GDM1 (cell line): ENCODE measurements around the gene PPIG.
A peak's percentile ranks its signal among the peaks of the same experiment; 100 is the strongest.
"Not testable (repeated sequence)": the region's sequence is repeated elsewhere in the genome, so short reads cannot be mapped to it uniquely, and the experiment has no call there.

Experiments used
- DNase-seq: peaks from one replicate; lab custom pipeline; 2025; lab: John Stamatoyannopoulos, UW

Gene PPIG

GRCh38 chr2:169596546-169596945 is 12.4 kb downstream of the PPIG start:
- not testable (repeated sequence) for DNase-seq

- DNase-seq: no peak
These were observed 14.8 kb downstream of the PPIG start for GRCh38 chr2:169598982-169599381.

- DNase-seq: no peak
These were observed 15.4 kb downstream of the PPIG start for GRCh38 chr2:169599568-169599967.

DNA sequence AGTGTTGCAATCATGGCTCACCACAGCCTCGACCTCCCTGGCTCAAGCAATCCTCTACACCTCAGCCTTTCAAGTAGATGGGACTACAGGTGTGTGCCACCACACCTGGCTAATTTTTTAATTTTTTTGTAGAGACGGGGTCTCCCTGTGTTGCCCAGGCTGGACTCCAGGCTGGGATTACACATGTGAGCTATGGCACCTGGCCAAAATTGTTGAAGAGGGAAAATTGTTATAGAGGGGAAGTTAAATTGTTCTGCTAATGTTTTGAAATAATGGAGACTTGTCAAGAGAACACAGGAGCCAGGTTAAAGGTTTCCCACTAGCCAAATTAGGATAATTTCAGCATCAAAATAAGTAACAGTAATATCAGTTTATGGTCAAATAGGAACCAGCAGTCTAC is 25.1 kb downstream of the PPIG start:
- DNase-seq: no peak

GRCh38 chr2:169613876-169614275 is 29.7 kb downstream of the PPIG start:
- DNase-seq: no peak

DNA sequence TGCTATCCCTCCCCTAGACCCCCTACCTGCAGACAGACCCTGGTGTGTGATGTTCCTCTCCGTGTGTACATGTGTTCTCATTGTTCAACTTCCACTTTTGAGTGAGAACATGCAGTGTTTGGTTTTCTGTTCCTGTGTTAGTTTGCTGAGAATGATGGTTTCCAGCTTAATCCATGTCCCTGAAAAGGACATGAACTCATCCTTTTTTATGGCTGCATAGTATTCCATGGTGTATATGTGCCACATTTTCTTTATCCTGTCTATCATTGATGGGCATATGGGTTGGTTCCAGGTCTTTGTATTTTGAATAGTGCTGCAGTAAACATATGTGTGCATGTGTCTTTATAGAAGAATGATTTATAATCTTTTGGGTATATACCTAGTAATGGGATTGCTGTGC is 31.8 kb downstream of the PPIG start:
- DNase-seq: not testable (repeated sequence)

DNA sequence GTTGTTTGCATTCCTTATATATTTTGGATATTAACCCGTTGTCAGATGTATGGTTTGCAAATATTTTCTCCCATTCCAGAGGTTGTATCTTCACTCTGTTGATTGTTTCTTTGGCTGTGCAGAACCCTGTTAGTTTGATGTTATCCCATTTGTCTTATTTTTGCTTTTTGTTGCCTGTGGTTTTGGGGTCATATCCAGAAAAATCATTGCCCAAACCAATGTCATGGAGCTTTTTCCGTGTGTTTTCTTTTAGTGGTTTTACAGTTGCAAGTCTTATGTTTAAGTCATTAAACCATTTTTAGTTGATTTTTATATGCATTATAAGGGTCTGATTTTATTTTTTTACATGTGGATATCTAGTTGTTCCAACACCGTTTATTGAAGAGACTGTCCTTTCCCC is 35.8 kb downstream of the PPIG start:
- DNase-seq: no peak

DNA sequence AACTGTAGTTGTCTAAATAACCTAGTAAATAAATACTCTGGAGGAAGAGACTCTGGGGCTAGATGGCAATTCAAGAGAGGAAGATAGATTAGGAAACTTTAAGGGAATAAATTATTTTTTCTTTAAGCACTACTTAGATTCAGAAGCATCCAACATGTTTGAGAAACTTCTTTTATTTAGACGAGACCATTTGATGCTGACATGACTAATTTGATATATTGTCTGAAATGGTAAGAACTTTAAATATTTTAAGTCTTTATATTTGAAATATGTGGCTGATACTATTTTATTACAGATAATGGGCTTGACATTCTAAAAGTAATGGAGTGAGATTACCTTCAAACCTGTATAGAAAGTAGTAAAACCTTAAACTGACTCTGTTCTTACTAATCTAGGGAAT is 36.4 kb downstream of the PPIG start:
- DNase-seq: no peak

- no peak for DNase-seq
These were observed 39.1 kb downstream of the PPIG start for GRCh38 chr2:169623235-169623634.

DNA sequence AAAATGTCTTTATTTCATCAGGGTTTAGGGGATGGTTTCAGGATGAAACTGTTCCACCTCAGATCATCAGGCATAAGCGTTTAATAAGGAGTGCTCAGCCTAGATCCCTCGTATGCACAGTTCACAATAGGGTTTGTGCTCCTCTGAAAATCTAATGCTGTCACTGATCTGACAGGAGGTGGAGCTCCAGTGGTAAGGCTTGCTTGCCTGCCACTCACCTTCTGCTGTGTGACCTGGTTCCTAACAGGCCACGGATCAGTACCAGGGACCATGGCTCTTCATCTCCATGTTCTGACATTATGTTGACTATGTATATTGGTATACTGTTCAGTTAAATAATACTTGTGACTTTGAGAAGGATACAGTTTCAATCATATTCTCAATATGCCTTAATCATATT is 41.6 kb downstream of the PPIG start:
- DNase-seq: no peak

- no peak for DNase-seq
These were observed 52.4 kb downstream of the PPIG start for GRCh38 chr2:169636440-169637097.

DNA sequence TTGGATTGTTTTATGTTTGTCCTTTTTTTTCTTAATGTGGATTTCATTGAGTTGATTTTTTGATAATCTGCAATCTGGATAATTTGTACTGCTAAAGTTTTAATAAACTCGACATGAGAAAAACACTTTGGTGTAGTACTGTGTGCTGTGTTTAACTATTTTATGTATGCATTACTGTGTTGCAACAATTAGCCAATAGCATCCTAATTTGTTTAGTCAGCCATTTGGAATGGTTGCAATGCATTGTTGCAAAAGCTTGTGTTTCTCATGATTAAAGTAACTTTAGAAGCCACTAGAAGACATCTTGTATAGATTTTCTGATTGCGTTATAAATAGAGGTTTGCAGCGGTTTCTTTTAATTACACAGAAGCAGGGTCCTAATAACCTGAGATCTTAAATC is 53.5 kb downstream of the PPIG start:
- no peak for DNase-seq

DNA sequence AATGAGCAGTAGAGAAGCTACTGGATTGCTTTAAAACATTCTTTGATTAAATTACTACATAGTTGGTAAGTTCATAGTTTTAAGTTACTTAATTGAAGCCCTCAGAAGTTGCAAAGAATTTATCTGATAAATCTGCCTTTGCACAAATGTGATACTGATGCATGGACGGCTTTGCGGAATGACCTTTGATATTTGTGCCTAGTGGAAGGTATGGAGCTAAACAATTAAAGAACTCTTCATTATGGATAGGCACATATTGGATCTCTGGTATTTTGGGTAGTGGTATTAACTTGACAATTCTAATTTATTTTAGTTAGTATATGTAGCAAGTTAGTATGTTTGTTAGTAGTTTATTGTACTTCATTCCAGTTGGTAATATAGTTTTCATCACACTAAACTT is 56.0 kb downstream of the PPIG start:
- DNase-seq: no peak

- DNase-seq: no peak
These were observed 57.3 kb downstream of the PPIG start for GRCh38 chr2:169641464-169641863.

DNA sequence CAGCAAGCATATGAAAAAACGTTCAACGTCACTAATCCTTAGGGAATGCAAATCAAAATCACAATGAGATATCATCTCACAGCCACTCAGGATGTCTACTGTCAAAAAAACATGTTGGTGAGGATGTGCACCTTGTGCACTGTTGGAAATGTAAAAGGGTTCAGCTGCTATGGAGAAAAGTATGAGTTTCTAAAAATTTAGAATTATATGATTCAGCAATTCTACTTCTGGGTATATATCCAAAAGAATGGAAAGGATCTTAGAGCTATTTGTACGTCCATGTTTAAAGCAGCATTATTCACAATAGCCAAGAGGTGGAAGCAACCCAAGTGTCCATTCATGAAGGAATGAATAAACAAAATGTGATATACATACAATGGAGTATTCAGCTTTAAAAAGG is 60.0 kb downstream of the PPIG start:
- no peak for DNase-seq

GRCh38 chr2:169647496-169647895 is 63.3 kb downstream of the PPIG start:
- no peak for DNase-seq

DNA sequence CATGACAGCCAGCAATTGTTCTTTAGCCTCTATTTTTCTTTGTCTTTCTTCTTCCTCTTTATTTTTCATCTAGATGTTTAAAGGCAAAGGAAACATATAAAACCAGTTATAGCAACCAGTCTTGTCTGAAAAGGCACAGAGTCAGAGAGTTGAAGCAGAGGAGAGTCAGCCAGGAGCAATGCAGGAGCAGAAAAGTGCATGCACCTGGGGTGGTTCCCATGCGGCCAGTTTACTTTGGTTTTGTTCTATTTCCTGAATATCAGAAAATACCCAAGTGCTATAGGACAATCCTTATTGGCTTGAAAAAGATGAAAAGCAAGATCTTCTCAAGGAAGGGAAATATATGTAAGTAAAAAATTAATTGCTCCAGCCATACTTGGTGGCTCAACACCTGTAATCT is 65.1 kb downstream of the PPIG start:
- no peak for DNase-seq

GRCh38 chr2:169653636-169654035 is 69.5 kb downstream of the PPIG start:
- no peak for DNase-seq

DNA sequence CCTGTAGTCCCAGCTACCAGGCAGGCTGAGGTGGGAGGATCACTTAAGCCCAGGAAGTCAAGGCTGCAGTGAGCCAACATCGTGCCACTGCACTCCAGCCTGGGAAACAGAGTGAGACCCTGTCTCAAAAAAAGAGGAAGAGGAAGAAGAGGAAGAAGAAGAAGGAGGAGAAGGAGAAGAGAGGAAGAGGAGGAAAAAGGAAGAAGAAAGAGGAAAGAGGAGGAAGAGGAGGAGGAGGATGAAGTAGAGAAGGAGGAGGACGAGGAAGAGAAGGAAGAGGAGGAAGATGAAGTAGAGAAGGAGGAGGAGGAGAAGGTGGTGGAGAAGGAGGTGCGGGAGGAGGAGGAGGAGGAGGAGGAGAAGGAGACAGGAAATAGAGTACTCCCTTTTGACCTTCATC is 72.0 kb downstream of the PPIG start:
- DNase-seq: no peak

- no peak for DNase-seq
These were observed 74.7 kb downstream of the PPIG start for GRCh38 chr2:169658877-169659276.

GRCh38 chr2:169659320-169659719 is 75.2 kb downstream of the PPIG start:
- peak; percentile 67 for DNase-seq

DNA sequence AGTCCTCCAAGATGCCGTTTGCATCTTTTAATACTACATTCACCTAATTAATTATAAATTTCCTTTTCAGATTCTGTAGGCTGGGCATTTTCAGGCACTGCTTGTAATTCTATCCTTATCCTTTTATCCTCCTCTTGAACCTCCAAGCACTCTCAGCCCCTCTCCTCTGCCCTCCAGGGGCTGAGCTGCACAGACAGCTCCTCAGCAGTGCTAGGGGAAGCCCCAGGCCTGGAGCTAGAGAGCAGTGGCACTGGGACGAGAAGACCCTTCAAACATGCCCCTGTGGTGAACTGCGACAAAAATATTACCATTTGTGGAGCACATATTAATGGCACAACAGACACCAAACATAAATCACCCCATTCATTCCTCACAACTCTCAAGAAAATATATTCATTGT is 77.1 kb downstream of the PPIG start:
- DNase-seq: no peak

GRCh38 chr2:169662744-169663143 is 78.6 kb downstream of the PPIG start:
- no peak for DNase-seq

DNA sequence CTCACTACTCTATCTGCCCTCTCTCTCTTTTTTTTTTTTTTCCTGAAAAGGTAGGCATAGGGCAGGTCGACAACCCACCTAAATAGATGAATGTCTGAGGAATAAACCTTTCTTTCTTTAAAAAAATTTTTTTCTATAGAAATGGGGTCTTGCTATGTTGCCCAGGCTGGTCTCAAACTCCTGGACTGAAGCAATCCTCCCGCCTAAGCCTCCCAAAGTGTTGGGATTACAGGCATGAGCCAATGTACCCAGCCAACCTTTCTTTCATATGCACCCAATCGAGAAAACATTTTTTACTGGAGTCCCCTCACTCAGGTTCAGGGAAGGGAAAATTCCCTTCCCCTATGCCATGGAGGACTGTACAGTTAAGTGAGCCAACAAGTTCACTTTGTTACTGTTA is 79.1 kb downstream of the PPIG start:
- DNase-seq: no peak

DNA sequence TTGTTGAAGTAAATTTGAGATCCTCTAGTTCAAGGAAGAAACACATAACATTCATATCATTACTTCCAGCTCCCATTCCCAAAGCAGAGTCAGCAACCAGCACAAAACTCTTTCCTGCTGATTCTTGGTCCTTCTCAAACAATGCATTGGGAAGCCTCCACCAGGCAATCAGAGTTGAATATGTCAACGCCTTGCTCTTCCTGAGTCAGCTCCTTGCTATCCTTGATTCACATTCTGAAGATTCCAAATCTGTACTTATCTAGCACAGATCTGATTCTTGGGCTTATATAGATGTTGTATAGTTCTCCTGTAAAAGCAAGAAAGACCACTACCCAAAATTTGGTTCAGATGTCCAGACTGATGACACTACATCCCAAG is 80.4 kb downstream of the PPIG start:
- DNase-seq: no peak
